Fibroblast of skin of scalp (primary cell): ENCODE results near the gene SV2B.
A peak's percentile ranks its signal among the peaks of the same experiment; 100 is the strongest.

Source experiments
- DNase-seq: peaks from one replicate; pipeline ENCODE4 v3.0.0-alpha.2; 2013

Gene SV2B

GRCh38 chr15:91196768-91197167 lies 96.7 kb downstream of the SV2B start:
- DNase-seq: no peak

GRCh38 chr15:91199511-91199910 lies 99.5 kb downstream of the SV2B start:
- DNase-seq: no peak

DNA sequence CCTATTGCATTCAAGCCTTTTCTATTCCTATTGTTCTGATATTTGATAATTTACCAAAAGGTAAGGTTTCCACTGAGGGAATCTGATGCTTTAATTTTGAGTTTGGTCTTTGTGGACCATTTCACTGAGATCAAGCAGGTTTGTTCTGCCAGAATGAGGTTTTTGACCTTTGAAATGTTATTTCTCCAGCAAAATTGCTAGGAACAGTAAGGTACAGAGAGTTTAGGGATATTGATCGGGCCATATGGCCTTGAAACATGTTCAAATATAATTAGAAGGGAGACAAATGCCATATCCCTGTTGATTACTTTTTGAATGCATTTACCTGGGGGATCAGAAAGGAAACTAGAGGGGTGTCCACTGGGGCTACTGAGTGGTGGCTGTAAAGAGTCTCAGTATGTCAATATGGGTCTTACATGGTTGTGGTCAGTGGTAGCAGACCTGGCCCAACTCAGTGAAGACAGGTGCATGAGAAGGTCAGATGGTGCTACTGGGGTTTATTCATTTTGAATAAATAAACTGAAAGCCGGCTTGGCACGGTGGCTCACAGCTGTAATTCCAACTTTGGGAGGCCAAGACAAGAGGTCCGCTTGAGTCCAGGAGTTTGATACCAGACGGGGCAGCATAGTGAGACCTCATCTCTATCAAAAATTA lies 100.2 kb downstream of the SV2B start:
- no peak for DNase-seq

- DNase-seq: no peak
These were observed 102.5 kb downstream of the SV2B start for GRCh38 chr15:91202510-91203102.

DNA sequence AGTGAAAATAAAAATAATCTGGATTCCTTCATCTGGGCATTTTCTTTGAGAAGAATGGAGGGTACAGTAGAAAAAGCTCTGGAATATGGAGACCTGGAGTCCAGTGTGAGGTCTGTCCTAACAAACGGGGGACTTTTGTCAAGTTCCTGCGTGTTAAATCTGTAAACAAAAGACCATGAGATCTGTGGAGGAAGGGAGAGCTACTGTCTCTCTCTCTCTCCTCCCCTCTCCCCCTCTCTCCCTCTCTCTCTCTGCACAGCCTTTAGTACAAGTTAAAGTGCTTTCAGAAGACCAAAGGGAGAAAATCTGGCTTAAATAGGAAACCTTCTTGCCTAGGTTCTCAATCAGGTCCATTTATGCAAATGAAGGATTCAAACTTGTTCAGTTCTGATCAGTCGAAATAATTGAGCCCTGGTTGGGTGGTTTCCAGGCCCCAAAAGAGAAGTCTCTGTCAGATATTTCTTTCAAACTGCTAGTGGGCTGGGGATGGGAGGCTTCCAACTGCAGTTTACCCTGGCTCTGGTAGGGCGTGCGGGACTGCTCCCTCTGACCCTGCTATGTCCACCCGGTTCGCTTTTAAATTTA lies 103.7 kb downstream of the SV2B start:
- no peak for DNase-seq

DNA sequence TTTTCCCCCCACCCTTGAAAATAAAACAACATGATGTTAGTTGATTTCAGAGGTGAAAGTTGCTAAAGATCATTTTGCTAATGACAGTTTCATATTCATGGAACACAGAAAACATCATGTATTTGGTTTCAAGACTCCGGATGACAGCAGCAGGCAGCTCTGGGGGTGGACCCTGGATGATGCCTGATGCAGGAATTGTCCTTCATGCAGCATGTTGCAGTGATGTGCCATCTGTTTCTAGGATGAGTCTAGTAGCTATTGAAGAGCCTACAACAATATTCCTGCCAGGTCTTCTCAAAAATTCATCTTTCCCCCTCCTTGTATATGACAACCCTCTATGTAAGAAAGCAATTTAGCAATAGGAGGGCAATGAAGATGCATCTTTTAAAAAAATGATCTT lies 108.3 kb downstream of the SV2B start:
- DNase-seq: no peak

- DNase-seq: no peak
These were observed 109.3 kb downstream of the SV2B start for GRCh38 chr15:91209318-91209717.

GRCh38 chr15:91209726-91210125 lies 109.7 kb downstream of the SV2B start:
- no peak for DNase-seq

DNA sequence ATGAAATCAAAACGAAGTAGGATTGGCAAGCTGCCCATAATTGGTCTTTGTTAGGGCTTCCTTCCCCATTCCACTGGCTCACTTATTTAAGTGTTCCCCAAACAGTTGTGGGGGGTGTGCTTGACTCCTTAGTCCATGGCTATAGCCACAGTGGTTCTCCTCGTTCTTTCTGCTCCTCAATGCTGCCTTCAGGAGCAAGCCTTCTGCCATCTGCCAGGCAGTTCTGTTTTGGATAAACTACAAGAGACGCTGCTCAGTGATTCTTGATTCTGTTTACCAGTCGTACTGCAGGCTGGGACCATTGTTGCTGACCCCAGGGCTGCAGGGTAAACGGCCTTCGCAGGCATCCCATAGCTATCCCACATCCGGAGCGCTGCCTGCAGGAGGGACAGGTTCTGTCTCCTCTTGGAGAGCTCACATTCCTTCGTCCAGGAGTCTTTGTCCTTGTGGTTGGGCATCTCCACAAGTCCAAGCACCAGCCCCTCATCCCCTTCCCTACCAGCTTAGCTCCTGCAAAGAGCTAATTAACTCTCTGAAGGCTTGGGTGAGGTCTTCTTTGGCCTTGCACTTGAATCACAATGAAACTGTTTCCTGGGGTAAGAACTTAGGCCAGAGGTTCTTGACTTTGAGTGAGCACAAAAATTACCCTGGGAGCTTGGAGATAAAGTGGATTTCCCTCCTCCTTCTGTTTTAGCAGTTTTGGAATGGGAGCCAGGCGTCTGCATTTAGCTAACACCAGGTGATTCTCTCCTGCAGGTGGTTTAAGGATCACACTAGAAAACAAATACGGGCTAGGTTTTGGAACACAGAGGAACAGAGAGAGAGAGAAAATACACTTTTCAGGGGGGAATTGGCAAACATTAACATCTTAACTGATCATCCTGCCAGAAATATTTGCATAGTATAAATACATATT lies 114.9 kb downstream of the SV2B start:
- no peak for DNase-seq

DNA sequence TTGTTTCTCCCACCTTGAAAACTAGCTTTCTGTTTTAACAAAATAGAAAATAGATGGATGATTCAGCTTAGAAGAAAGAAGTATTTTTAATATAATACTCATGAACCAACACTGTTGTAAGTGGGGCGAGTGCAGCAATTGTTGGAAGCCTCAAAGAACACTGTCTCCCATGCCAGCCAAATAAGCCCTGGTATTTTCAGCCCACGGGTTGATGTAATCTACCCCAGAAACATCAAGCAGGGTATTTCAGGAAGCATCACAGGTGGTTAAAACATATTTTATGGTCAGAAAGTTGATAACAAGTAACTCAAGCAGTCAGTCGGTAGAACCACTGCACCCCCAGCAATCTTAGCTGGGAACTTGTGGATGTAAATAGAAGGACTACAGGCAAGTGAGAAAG lies 115.9 kb downstream of the SV2B start:
- DNase-seq: no peak

GRCh38 chr15:91219206-91219605 lies 119.1 kb downstream of the SV2B start:
- no peak for DNase-seq

- DNase-seq: no peak
These were observed 122.0 kb downstream of the SV2B start for GRCh38 chr15:91222052-91222451.

DNA sequence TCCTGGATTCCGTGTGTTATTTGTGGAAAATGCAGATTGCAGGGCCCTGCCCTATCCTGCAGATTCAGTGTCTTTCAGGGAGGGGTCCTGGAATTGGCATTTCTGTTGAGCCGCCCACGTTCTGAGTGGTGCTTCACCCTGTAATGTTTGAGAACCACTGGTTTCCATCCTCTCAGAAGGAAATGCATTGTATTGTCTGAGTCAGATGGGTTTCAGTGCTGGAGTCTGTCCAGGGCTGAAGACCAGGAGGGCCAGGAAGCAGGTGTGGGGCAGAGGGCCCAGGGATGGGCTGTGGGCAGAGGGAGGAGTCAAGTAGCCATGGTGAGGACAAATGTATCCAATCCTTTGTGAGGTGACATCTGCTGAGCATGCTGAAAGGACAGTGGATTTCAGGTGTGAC lies 123.8 kb downstream of the SV2B start:
- DNase-seq: no peak

GRCh38 chr15:91224755-91225380 lies 124.8 kb downstream of the SV2B start:
- DNase-seq: peak; percentile 8

DNA sequence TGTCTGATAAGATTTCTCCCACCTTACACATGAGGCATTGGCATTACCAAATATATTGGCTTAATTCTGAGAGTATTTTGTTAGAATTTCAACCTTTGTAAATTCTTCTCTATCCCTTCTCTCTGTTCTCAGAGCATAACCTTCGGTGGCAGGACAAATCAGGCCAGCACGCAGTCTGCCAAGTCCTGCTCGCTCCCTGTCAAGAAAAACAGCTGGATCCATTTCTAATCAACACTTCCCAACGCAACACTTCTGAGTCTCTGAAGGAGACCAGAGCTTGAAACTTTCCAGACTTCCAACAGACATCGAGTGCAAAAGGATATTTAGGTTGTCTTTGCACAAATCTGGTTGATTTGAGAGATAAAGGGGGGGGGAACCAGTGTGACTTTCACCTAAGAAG lies 125.7 kb downstream of the SV2B start:
- no peak for DNase-seq

- DNase-seq: no peak
These were observed 127.1 kb downstream of the SV2B start for GRCh38 chr15:91227117-91227516.

GRCh38 chr15:91227766-91228165 lies 127.7 kb downstream of the SV2B start:
- DNase-seq: no peak

DNA sequence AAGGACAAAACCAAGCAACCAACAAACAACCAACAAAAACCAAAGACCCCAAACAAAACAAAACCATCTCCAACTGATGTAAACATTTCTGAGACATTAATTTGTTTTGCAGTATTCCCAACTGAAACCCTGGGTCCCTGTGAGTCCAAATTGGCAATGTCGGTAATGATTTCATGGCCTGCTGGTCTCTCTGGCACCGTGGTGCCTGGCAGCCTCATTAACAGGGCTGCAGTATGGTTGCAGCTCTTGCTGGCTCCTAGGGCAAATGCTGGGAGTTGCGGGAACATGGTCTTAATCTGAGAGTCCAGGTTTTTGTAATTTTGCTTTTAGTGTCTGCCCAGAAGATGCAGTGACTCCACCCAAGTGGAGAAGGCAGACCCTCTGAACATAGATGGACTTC lies 128.3 kb downstream of the SV2B start:
- DNase-seq: no peak

DNA sequence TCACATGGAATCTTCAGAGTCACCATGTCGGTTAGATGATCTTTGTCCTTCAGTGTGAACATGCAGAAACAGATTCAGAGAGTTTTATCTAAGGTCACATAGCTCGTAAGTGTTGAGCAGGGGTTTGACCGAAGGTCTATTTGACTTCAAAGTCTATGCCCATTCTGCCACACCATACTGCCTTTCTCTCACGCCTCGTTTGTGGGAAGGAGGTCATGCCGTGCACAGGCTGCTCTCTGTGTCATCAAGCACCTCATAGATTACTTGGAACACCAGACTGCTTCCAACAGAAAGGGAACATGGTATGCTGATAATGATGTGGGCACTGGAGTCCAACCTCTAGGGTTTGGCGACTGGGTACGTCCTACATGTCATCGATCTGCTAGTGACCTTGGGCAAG lies 128.8 kb downstream of the SV2B start:
- no peak for DNase-seq

DNA sequence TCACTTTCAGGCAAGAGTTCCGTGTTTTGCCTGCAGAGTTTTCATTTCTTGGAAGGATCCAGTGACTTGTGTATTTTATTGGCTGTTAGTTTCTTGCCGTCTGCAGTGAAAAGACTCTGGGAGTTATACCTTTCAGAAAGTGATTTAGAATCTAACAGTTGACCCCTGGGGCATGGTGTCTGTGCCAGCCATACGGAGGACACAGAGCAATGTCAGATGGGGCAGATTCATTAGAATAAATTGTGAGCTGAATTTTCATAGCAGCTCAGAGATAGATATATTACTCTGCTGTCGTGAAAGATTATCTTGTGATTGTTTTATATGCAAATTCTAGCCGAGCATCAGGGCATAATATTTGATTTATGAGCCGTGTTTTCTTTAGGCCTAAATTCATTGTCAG lies 131.6 kb downstream of the SV2B start:
- DNase-seq: no peak

DNA sequence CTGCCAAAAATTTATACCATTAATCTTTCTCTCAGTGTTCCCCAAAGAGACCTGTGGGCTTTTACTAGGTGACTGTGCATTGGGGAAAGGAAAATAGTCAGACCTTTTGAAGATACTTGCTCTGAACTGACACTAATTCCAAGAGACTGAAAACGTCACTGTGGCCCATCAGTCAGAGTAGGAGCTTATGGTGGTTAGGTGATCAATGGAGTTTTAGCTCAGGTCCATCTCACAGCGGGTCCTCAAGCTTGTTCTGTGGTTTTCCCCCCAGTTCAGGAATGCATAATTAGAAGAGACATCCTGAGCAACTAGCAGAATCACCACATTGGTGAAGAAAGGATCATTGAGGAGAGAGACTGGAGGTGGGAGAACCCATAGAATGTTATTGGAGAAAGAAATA lies 134.7 kb downstream of the SV2B start:
- no peak for DNase-seq

GRCh38 chr15:91235376-91235775 lies 135.3 kb downstream of the SV2B start:
- no peak for DNase-seq

- DNase-seq: no peak
These were observed 137.4 kb downstream of the SV2B start for GRCh38 chr15:91237445-91237844.
